H1 (cell line): ENCODE measurements around the gene TRDN. TPM values are rescaled to one million over a fixed set of nuclear protein-coding genes. Genes with fewer than 3 reads are reported as not detected.

Experiments
- CTCF ChIA-PET: fragments of 300-600 bp; sonication (Branson Sonifier 250); formaldehyde crosslinking; loops from one replicate; lab custom pipeline; 2021; ENCODE audit not compliant: partially characterized antibody; lab: Charles Lee
- POLR2A ChIA-PET: fragments of 300-600 bp; sonication (Branson Sonifier 250); formaldehyde crosslinking; loops from one replicate; lab custom pipeline; 2021; ENCODE audit warnings: inconsistent platforms; ENCODE audit not compliant: partially characterized antibody; lab: Charles Lee
- DNase-seq, 2 experiments: peaks; one replicate each; pipeline versions ENCODE4 v3.0.0 to v3.0.0-alpha.2; 2010 to 2022; ENCODE audit warnings: low spot score in 2 of 2, low read depth in 1 of 2, mixed read lengths in 1 of 2
- FAIRE-seq: peaks from 2 replicates; lab custom pipeline; 2011; peaks lifted over from hg19 to GRCh38; lab: Jason Lieb, UNC
- H2AFZ ChIP-seq: 2 replicates; pipeline ENCODE4 v1.8.1; 2012; ENCODE audit warnings: low read length, inconsistent platforms
- H2AK5ac ChIP-seq: 2 replicates; pipeline ENCODE4 v1.6.1; 2013; ENCODE audit warnings: low read depth, low read length
- H2BK120ac ChIP-seq: replicated peaks from 2 replicates; pipeline ENCODE3; 2013; ENCODE audit warnings: low read depth, low read length, inconsistent platforms
- H2BK12ac ChIP-seq: 2 replicates; pipeline ENCODE4 v1.6.1; 2013; ENCODE audit warnings: low read depth, low read length
- H2BK15ac ChIP-seq: 2 replicates; pipeline ENCODE4 v1.6.1; 2013; ENCODE audit warnings: low read length
- H2BK20ac ChIP-seq: 2 replicates; pipeline ENCODE4 v1.6.1; 2013; ENCODE audit warnings: low read length
- H2BK5ac ChIP-seq: 2 replicates; pipeline ENCODE4 v1.6.1; 2013; ENCODE audit warnings: low read depth, low read length
- H3K14ac ChIP-seq: 2 replicates; pipeline ENCODE4 v1.6.1; 2013; ENCODE audit warnings: inconsistent platforms; ENCODE audit not compliant: insufficient read length
- H3K18ac ChIP-seq: 2 replicates; pipeline ENCODE4 v1.6.1; 2013; ENCODE audit warnings: low read length; ENCODE audit errors: extremely low read depth
- H3K23ac ChIP-seq: 2 replicates; pipeline ENCODE4 v1.6.1; 2013; ENCODE audit warnings: inconsistent platforms; ENCODE audit not compliant: insufficient read length
- H3K23me2 ChIP-seq: 2 replicates; pipeline ENCODE4 v1.6.1; 2013; ENCODE audit warnings: low read depth, low read length
- H3K27ac ChIP-seq: 2 replicates; pipeline ENCODE4 v1.6.1; 2011; ENCODE audit warnings: low read depth, low read length, inconsistent platforms
- H3K27me3 ChIP-seq, 4 experiments: replicated peaks in 1 of 4; 1 replicate in 1 of 4; 2 replicates in 3 of 4; pipeline versions ENCODE4 v1.6.1 to v1.8.1; 2011 to 2013; ENCODE audit warnings: low read length in 3 of 4, mild to moderate bottlenecking in 3 of 4, inconsistent platforms in 2 of 4, mixed read lengths in 2 of 4, moderate library complexity in 1 of 4; ENCODE audit not compliant: control insufficient read depth in 3 of 4, insufficient read depth in 3 of 4; ENCODE audit errors: extremely low read depth in 1 of 4
- H3K36me3 ChIP-seq, 4 experiments: 2 replicates each; pipeline versions ENCODE4 v1.6.1 to v1.8.1; 2011 to 2013; ENCODE audit warnings: mild to moderate bottlenecking in 4 of 4, low read length in 3 of 4, moderate library complexity in 2 of 4, control low read depth in 1 of 4, inconsistent platforms in 1 of 4; ENCODE audit not compliant: insufficient read depth in 4 of 4, control insufficient read depth in 2 of 4
- H3K4ac ChIP-seq: replicated peaks from 2 replicates; pipeline ENCODE3; 2013; ENCODE audit warnings: low read length, low read depth, mixed read lengths, inconsistent platforms; ENCODE audit not compliant: insufficient read length
- H3K4me1 ChIP-seq, 4 experiments: replicated peaks in 1 of 4; 1 replicate in 1 of 4; 2 replicates in 3 of 4; pipeline versions ENCODE4 v1.6.1 to v1.8.1; 2011 to 2013; ENCODE audit warnings: low read length in 3 of 4, inconsistent platforms in 2 of 4, mixed read lengths in 1 of 4; ENCODE audit not compliant: insufficient read depth in 4 of 4, control insufficient read depth in 3 of 4
- H3K4me2 ChIP-seq, 2 experiments: 2 replicates each; pipeline versions ENCODE4 v1.6.1 to v1.8.1; 2011 to 2013; ENCODE audit warnings: low read depth in 2 of 2, low read length in 2 of 2, control low read depth in 1 of 2, inconsistent platforms in 1 of 2, mild to moderate bottlenecking in 1 of 2; ENCODE audit not compliant: insufficient read depth in 1 of 2
- H3K4me3 ChIP-seq, 4 experiments: fragments of 200-600, 300-600 bp in 1 of 4; sonication (generic), shearing (Covaris generic), sonication (Bioruptor Twin) in 1 of 4; 2 replicates each; pipeline versions ENCODE4 v1.5.1 to v1.8.1; 2011 to 2016; ENCODE audit warnings: low read length in 4 of 4, low read depth in 3 of 4, control low read depth in 2 of 4, inconsistent platforms in 2 of 4, mild to moderate bottlenecking in 2 of 4, mixed read lengths in 1 of 4, moderate library complexity in 1 of 4; ENCODE audit not compliant: insufficient read depth in 2 of 4; ENCODE audit errors: extremely low read depth in 1 of 4
- H3K56ac ChIP-seq: replicated peaks from 2 replicates; pipeline ENCODE3; 2013; ENCODE audit warnings: low read depth, mild to moderate bottlenecking, mixed read lengths, low read length, inconsistent platforms; ENCODE audit not compliant: insufficient read length
- H3K79me1 ChIP-seq: 2 replicates; pipeline ENCODE4 v1.6.1; 2013; ENCODE audit warnings: low read depth, low read length, control low read depth
- H3K79me2 ChIP-seq, 2 experiments: 2 replicates each; pipeline versions ENCODE4 v1.6.1 to v1.8.1; 2012 to 2013; ENCODE audit warnings: low read length in 2 of 2, mild to moderate bottlenecking in 2 of 2, inconsistent platforms in 1 of 2; ENCODE audit not compliant: insufficient read depth in 2 of 2, control insufficient read depth in 1 of 2
- H3K9ac ChIP-seq, 4 experiments: replicated peaks in 1 of 4; 1 replicate in 1 of 4; 2 replicates in 3 of 4; pipeline versions ENCODE4 v1.6.1 to v1.8.1; 2011 to 2013; ENCODE audit warnings: low read depth in 3 of 4, low read length in 3 of 4, control low read depth in 2 of 4, mild to moderate bottlenecking in 2 of 4, moderate library complexity in 2 of 4, inconsistent platforms in 1 of 4; ENCODE audit errors: extremely low read depth in 1 of 4
- H3K9me3 ChIP-seq, 2 experiments: 2 replicates each; pipeline versions ENCODE4 v1.6.1 to v1.8.1; 2012 to 2013; ENCODE audit warnings: mild to moderate bottlenecking in 2 of 2, moderate library complexity in 2 of 2, control low read depth in 1 of 2, inconsistent platforms in 1 of 2, low read depth in 1 of 2, low read length in 1 of 2, mixed read lengths in 1 of 2; ENCODE audit not compliant: insufficient read depth in 2 of 2
- H4K20me1 ChIP-seq, 2 experiments: replicated peaks in 1 of 2; 2 replicates each; pipeline versions ENCODE3 to v1.8.1; 2011 to 2013; ENCODE audit warnings: inconsistent platforms in 2 of 2, low read length in 2 of 2, mild to moderate bottlenecking in 1 of 2; ENCODE audit not compliant: insufficient read depth in 2 of 2, control insufficient read depth in 1 of 2
- H4K5ac ChIP-seq: 2 replicates; pipeline ENCODE4 v1.6.1; 2013; ENCODE audit warnings: low read length, low read depth, mixed read lengths, inconsistent platforms; ENCODE audit not compliant: insufficient read length
- H4K8ac ChIP-seq: 2 replicates; pipeline ENCODE4 v1.8.0; 2013; ENCODE audit warnings: mild to moderate bottlenecking, moderate library complexity, low read length, inconsistent platforms; ENCODE audit not compliant: insufficient read depth; ENCODE audit errors: extremely low read depth
- H4K91ac ChIP-seq: replicated peaks from 2 replicates; pipeline ENCODE3; 2013; ENCODE audit warnings: low read length, mixed read lengths, inconsistent platforms; ENCODE audit not compliant: insufficient read length
- CBX5 ChIP-seq: fragments of 300-800, 300-1000 bp; sonication (generic); IDR thresholded peaks from 2 replicates; pipeline ENCODE4 v1.7.1; 2016; ENCODE audit warnings: antibody characterized with exemption, low read length, low read depth
- POU5F1 ChIP-seq: IDR thresholded peaks from 2 replicates; pipeline ENCODE4 v1.6.1; 2011; ENCODE audit warnings: low read depth, mild to moderate bottlenecking, low read length, moderate library complexity
- SAP30 ChIP-seq: fragments of 300-600 bp; sonication (generic); IDR thresholded peaks from 2 replicates; pipeline ENCODE4 v1.7.1; 2012; ENCODE audit warnings: low read length, moderate library complexity, mild to moderate bottlenecking, inconsistent platforms; ENCODE audit not compliant: insufficient read depth, insufficient replicate concordance
- WGBS, 2 experiments: shearing (Covaris generic) in 1 of 2; methylation state at CpG; one replicate each; pipeline versions ENCODE4 v1.1.6 to v1.1.7; 2013 to 2015; ENCODE audit warnings: low lambda C conversion rate in 2 of 2, mixed read lengths in 2 of 2, inconsistent platforms in 1 of 2, low coverage in 1 of 2, missing lambda C conversion rate in 1 of 2; ENCODE audit not compliant: insufficient replicate concordance in 2 of 2, insufficient coverage in 1 of 2, insufficient read length in 1 of 2; ENCODE audit errors: extremely low coverage in 1 of 2, missing lambda C conversion rate in 1 of 2; 5-methylcytosine and 5-hydroxymethylcytosine counted together
- polyA plus RNA-seq, 7 experiments: library from polyadenylated mRNA; depleted of rRNA in 3 of 7; stranded (reverse) in 5 of 7; unstranded in 2 of 7; fragments of >200 nt in 5 of 7; fragments of 200-250 nt in 2 of 7; gene quantifications; 1 replicate in 5 of 7; 2 replicates in 1 of 7; 4 replicates in 1 of 7; pipeline versions ENCODE4 v1.2.1 to v1.2.3, GENCODE V29; 2011 to 2013; ENCODE audit warnings: missing spikeins in 2 of 7, mixed read lengths in 2 of 7
- total RNA-seq: library from RNA; stranded (reverse); fragmentation: NEBNext Ultra II Directional; extraction: Animal tissue kit (Norgen Biotek cat#: 25700); gene quantifications from 2 replicates; pipeline ENCODE4 v1.2.1, GENCODE V29; 2021

Gene TRDN
- total and polyA plus RNA-seq, 2 of the 8 experiments (the other 6 are each of a cell fraction or from before 2014, with no cell fraction given): 1.6 to 41.6 TPM

GRCh38 chr6:123503619-123504018 lies 133.1 kb downstream of the TRDN start:
- H3K4me3 ChIP-seq: no peak overlapping the region
- H2BK15ac ChIP-seq: no peak overlapping the region
- H4K91ac ChIP-seq: no peak overlapping the region
- H3K79me2 ChIP-seq: no peaks in the 10 kb centered on the region
- H3K27me3 ChIP-seq: no peaks in the 10 kb centered on the region
- no peak overlapping the region for H3K14ac ChIP-seq
- H3K23me2 ChIP-seq: no peaks in the 10 kb centered on the region; the same call in 1 of the 2 replicates
- TF ChIP-seq POU5F1 (no peak), CBX5 (no peak), SAP30 (no peak)
- H3K4ac ChIP-seq: no peak overlapping the region
- H3K9me3 ChIP-seq: no peaks in the 10 kb centered on the region
- H3K56ac ChIP-seq: no peak overlapping the region
- H3K36me3 ChIP-seq: peaks cover 0 to 3% (median 0%) of the 10 kb centered on the region in 4 experiments; a peak in 1 of 8 replicates
- H2BK12ac ChIP-seq: no peak overlapping the region
- H2AK5ac ChIP-seq: no peak overlapping the region
- no peak overlapping the region for H4K5ac ChIP-seq
- no peak for FAIRE-seq
- H3K4me1 ChIP-seq: no peaks in the 10 kb centered on the region
- no peak overlapping the region for H2BK20ac ChIP-seq
- no peaks in the 10 kb centered on the region for H4K20me1 ChIP-seq
- H4K8ac ChIP-seq: no peak overlapping the region
- POLR2A ChIA-PET: no interaction called here
- CTCF ChIA-PET: no interaction called here
- no peak overlapping the region for H3K4me2 ChIP-seq
- no peak overlapping the region for H3K9ac ChIP-seq
- no peak overlapping the region for H2BK5ac ChIP-seq
- no peaks in the 10 kb centered on the region for H3K79me1 ChIP-seq
- H2BK120ac ChIP-seq: no peak overlapping the region
- DNase-seq: no peak
- no peak overlapping the region for H3K27ac ChIP-seq
- H2AFZ ChIP-seq: no peak overlapping the region
- no peak overlapping the region for H3K18ac ChIP-seq
- WGBS, 2 experiments: 96% methylated on average over 1 of the region's 1 CpG; no CpG with 5 or more reads in 1 of the 2 experiments
- H3K23ac ChIP-seq: no peak overlapping the region
